ENCODE data around the gene KLHL36. TPM values are rescaled to one million over a fixed set of nuclear protein-coding genes. Genes with fewer than 3 reads are reported as not detected.

KLHL36 gene
- polyA plus RNA-seq, 1 of the 3 experiments (the other 2 are of a cell fraction), result 39.8 TPM

DNA sequence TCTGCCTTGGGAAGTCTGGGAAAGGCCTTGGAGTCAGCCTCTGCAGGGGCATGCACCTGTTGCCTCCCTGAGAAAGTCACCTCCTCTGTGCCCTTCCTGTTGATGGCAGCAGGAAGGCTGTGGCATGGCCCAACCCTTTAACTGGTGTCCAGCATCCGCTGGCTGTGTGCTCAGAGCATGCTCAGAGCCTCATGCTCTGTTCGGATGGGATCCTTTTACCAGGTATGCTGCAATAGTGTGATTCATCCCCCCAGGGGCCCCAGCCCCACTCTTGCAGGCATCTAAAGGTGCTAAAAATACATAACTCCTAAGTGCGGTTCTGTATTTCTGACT is 24.9 kb downstream of the KLHL36 start (continued):
- TF ChIP-seq, protein P1, sequence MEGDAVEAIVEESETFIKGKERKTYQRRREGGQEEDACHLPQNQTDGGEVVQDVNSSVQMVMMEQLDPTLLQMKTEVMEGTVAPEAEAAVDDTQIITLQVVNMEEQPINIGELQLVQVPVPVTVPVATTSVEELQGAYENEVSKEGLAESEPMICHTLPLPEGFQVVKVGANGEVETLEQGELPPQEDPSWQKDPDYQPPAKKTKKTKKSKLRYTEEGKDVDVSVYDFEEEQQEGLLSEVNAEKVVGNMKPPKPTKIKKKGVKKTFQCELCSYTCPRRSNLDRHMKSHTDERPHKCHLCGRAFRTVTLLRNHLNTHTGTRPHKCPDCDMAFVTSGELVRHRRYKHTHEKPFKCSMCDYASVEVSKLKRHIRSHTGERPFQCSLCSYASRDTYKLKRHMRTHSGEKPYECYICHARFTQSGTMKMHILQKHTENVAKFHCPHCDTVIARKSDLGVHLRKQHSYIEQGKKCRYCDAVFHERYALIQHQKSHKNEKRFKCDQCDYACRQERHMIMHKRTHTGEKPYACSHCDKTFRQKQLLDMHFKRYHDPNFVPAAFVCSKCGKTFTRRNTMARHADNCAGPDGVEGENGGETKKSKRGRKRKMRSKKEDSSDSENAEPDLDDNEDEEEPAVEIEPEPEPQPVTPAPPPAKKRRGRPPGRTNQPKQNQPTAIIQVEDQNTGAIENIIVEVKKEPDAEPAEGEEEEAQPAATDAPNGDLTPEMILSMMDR (IDR thresholded peaks at IDR 0.05), result no peak
- TF ChIP-seq GATA2 (CRISPR knock-in tag; IDR thresholded peaks at IDR 0.05) (no peak), NRF1 (IDR thresholded peaks at IDR 0.05; ENCODE audit: low read depth, low read length) (no peak), GABPA (IDR thresholded peaks at IDR 0.05; ENCODE audit: low read depth) (no peak), EZH2phosphoT487 (IDR thresholded peaks at IDR 0.05; ENCODE audit: borderline replicate concordance, low read depth) (no peak)
- TF ChIP-seq, protein P2, sequence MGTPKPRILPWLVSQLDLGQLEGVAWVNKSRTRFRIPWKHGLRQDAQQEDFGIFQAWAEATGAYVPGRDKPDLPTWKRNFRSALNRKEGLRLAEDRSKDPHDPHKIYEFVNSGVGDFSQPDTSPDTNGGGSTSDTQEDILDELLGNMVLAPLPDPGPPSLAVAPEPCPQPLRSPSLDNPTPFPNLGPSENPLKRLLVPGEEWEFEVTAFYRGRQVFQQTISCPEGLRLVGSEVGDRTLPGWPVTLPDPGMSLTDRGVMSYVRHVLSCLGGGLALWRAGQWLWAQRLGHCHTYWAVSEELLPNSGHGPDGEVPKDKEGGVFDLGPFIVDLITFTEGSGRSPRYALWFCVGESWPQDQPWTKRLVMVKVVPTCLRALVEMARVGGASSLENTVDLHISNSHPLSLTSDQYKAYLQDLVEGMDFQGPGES (IDR thresholded peaks at IDR 0.05; ENCODE audit: low read depth, low read length), result no peak

DNA sequence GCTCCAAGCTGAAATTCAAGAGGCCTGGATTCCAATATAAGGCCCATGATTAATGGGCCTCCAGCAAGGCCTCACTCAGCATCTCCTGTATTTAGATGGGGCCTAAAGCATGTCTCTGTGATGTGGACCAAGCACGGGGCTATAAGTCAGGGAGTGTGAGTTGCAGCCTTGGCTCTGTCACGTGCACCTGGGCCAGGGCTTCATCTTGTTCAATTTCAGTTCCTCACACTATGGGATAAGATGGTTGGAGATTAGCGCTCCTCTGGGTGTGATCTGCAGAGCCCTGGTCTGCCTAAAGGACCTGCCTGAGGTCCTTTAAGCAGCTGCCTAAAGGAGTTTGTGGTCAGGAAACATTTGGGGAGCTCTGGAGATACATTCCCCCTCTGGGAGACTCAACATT is 25.2 kb downstream of the KLHL36 start:
- H4K20me1 ChIP-seq (ENCODE audit: insufficient read depth), result no peaks in the 10 kb centered on the region
- DNase-seq, result no peak
- peaks cover 0 to under 1% of the 10 kb centered on the region in 2 experiments; a peak in 1 of 4 replicates for H3K4me1 ChIP-seq (ENCODE audit: control insufficient read depth in 1 of 2, insufficient read depth in 2 of 2, low read depth in 1 of 2, low read length in 1 of 2)
- H3F3A ChIP-seq (replicated peaks; ENCODE audit: insufficient read depth), result peaks cover 3% of the 10 kb centered on the region
- H3K9me2 ChIP-seq, result no peaks in the 10 kb centered on the region
- no peaks in the 10 kb centered on the region for H3K79me2 ChIP-seq (ENCODE audit: insufficient read depth)
- H3K36me3 ChIP-seq (replicated peaks in 1 of 2; ENCODE audit: control insufficient read depth in 1 of 2, insufficient read depth in 2 of 2, low read length in 1 of 2), result no peaks in the 10 kb centered on the region
- WGBS (ENCODE audit: low lambda C conversion rate), result 83% methylated on average over 3 of the region's 3 CpGs
- no peak overlapping the region for H2AFZ ChIP-seq (ENCODE audit: low read depth)
- no peak overlapping the region for H3K4me3 ChIP-seq (ENCODE audit: low read depth in 2 of 2, low read length in 1 of 2)
- no peak for TF ChIP-seq RAD21 (IDR thresholded peaks at IDR 0.05; ENCODE audit: low read length)
- ChIA-PET CTCF (interaction anchor here (1.1 to 7.9 kb wide), 19 partner anchors 8 to 279 kb away, joined by 3 to 137 read pairs (median 11); no protein-coding TSS in a partner anchor), POLR2A (no interaction called here)
- no peaks in the 10 kb centered on the region for H3K9me3 ChIP-seq
- no peaks in the 10 kb centered on the region for H3K27me3 ChIP-seq (ENCODE audit: insufficient read depth)
- H3K27ac ChIP-seq (ENCODE audit: low read depth in 2 of 2, low read length in 1 of 2), result no peak overlapping the region
- no peak overlapping the region for H3K9ac ChIP-seq
- H3K4me2 ChIP-seq, result no peak overlapping the region

DNA sequence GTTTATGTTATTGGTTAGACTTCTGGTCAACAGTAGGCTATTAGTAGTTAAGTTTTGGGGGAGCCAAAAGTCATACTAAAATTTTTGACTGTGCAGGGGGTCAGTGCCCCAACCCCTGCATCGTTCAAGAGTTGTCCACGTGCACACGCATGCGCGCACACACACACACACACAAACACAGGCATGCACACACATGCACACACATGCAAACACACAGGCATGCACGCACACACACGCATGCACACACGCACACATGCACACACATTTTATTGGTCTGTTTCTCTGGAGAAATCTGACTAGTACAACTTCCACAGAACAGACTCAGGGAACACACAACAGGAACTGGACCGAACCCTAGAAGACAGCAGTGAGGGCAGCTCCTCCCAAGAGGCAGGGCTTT is 27.1 kb downstream of the KLHL36 start:
- WGBS (ENCODE audit: low lambda C conversion rate), result 78% methylated on average over 8 of the region's 9 CpGs
- Histone ChIP-seq H3K9ac (no peak overlapping the region), H3K9me3 (no peaks in the 10 kb centered on the region), H4K20me1 (ENCODE audit: insufficient read depth) (no peaks in the 10 kb centered on the region), H3K27ac (ENCODE audit: low read depth in 2 of 2, low read length in 1 of 2) (no peak overlapping the region), H3K4me1 (ENCODE audit: control insufficient read depth in 1 of 2, insufficient read depth in 2 of 2, low read depth in 1 of 2, low read length in 1 of 2) (no peaks in the 10 kb centered on the region), H3F3A (replicated peaks; ENCODE audit: insufficient read depth) (no peaks in the 10 kb centered on the region), H3K27me3 (ENCODE audit: insufficient read depth) (no peaks in the 10 kb centered on the region), H3K4me3 (ENCODE audit: low read depth in 2 of 2, low read length in 1 of 2) (no peak overlapping the region), H3K4me2 (no peak overlapping the region), H3K79me2 (ENCODE audit: insufficient read depth) (no peaks in the 10 kb centered on the region), H2AFZ (ENCODE audit: low read depth) (no peak overlapping the region), H3K36me3 (replicated peaks in 1 of 2; ENCODE audit: control insufficient read depth in 1 of 2, insufficient read depth in 2 of 2, low read length in 1 of 2) (no peaks in the 10 kb centered on the region), H3K9me2 (no peaks in the 10 kb centered on the region)
- POLR2A ChIA-PET, result no interaction called here
- TF ChIP-seq TEAD4 (IDR thresholded peaks at IDR 0.05; ENCODE audit: borderline replicate concordance, insufficient read depth) (no peak), NFIC (IDR thresholded peaks at IDR 0.05; ENCODE audit: borderline replicate concordance) (no peak), RCOR1 (IDR thresholded peaks at IDR 0.05; ENCODE audit: low read length) (no peak), POLR2AphosphoS5 (IDR thresholded peaks at IDR 0.05; ENCODE audit: low read depth, low read length) (no peak), ELF1 (IDR thresholded peaks at IDR 0.05) (no peak), SMC3 (IDR thresholded peaks at IDR 0.05; ENCODE audit: low read depth, low read length) (no peak), SIN3A (IDR thresholded peaks at IDR 0.05; ENCODE audit: borderline replicate concordance, low read depth, low read length) (no peak), RAD21 (IDR thresholded peaks at IDR 0.05; ENCODE audit: low read length) (no peak), YY1 (IDR thresholded peaks at IDR 0.05; ENCODE audit: low read depth) (no peak)
- TF ChIP-seq, protein P3, sequence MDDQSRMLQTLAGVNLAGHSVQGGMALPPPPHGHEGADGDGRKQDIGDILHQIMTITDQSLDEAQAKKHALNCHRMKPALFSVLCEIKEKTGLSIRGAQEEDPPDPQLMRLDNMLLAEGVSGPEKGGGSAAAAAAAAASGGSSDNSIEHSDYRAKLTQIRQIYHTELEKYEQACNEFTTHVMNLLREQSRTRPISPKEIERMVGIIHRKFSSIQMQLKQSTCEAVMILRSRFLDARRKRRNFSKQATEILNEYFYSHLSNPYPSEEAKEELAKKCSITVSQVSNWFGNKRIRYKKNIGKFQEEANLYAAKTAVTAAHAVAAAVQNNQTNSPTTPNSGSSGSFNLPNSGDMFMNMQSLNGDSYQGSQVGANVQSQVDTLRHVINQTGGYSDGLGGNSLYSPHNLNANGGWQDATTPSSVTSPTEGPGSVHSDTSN (IDR thresholded peaks at IDR 0.05), result no peak
- TF ChIP-seq, protein P4, sequence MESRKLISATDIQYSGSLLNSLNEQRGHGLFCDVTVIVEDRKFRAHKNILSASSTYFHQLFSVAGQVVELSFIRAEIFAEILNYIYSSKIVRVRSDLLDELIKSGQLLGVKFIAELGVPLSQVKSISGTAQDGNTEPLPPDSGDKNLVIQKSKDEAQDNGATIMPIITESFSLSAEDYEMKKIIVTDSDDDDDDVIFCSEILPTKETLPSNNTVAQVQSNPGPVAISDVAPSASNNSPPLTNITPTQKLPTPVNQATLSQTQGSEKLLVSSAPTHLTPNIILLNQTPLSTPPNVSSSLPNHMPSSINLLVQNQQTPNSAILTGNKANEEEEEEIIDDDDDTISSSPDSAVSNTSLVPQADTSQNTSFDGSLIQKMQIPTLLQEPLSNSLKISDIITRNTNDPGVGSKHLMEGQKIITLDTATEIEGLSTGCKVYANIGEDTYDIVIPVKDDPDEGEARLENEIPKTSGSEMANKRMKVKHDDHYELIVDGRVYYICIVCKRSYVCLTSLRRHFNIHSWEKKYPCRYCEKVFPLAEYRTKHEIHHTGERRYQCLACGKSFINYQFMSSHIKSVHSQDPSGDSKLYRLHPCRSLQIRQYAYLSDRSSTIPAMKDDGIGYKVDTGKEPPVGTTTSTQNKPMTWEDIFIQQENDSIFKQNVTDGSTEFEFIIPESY (IDR thresholded peaks at IDR 0.05; ENCODE audit: borderline replicate concordance, low read depth), result no peak
- CTCF ChIA-PET, result no interaction called here
- DNase-seq, result no peak

Data from SK-N-SH (cell line).